BE2C (cell line): Measurements from ENCODE around the gene CXXC5.

Experiments
- DNase-seq: peaks from one replicate; pipeline ENCODE4 v3.0.0-alpha.2; 2020
- H3K27me3 ChIP-seq: fragments of 250-450 bp; sonication (Bioruptor Pico); 2 replicates; pipeline ENCODE4 v1.5.1; 2020; ENCODE audit warnings: mild to moderate bottlenecking
- H3K36me3 ChIP-seq: fragments of 250-450 bp; sonication (Bioruptor Pico); 2 replicates; pipeline ENCODE4 v1.5.1; 2020; ENCODE audit warnings: mild to moderate bottlenecking
- H3K4me1 ChIP-seq: fragments of 250-450 bp; sonication (Bioruptor Pico); 2 replicates; pipeline ENCODE4 v1.5.1; 2020
- H3K4me3 ChIP-seq: 2 replicates; pipeline ENCODE4 v1.5.1; 2011; ENCODE audit warnings: low read depth, low read length
- H3K9me3 ChIP-seq: fragments of 250-450 bp; sonication (Bioruptor Pico); 2 replicates; pipeline ENCODE4 v1.5.1; 2020
- TF ChIP-seq, protein P1 (sequence below): IDR thresholded peaks from 2 replicates; pipeline ENCODE4 v1.5.1; 2012; ENCODE audit warnings: mild to moderate bottlenecking, low read depth, low read length

CXXC5 gene

DNA sequence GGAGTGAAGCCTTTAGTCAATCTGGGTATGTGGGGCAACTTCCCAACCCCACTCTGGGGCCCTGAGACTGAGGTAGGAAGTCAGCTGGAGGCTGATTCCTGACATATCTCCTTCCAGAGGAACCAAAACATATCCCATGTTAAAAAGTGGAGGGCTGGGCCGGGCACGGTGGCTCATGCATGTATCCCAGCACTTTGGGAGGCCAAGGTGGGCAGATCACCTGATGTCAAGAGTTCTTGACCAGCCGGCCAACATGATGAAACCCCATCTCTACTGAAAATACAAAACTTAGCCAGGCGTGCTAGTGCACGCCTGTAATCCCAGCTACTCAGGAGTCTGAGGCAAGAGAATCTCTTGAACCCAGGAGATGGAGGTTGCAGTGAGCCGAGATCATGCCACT is 44.0 kb downstream of the CXXC5 start:
- DNase-seq: no peak
- TF ChIP-seq, protein P1, sequence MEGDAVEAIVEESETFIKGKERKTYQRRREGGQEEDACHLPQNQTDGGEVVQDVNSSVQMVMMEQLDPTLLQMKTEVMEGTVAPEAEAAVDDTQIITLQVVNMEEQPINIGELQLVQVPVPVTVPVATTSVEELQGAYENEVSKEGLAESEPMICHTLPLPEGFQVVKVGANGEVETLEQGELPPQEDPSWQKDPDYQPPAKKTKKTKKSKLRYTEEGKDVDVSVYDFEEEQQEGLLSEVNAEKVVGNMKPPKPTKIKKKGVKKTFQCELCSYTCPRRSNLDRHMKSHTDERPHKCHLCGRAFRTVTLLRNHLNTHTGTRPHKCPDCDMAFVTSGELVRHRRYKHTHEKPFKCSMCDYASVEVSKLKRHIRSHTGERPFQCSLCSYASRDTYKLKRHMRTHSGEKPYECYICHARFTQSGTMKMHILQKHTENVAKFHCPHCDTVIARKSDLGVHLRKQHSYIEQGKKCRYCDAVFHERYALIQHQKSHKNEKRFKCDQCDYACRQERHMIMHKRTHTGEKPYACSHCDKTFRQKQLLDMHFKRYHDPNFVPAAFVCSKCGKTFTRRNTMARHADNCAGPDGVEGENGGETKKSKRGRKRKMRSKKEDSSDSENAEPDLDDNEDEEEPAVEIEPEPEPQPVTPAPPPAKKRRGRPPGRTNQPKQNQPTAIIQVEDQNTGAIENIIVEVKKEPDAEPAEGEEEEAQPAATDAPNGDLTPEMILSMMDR: no peak
- Histone ChIP-seq H3K4me1 (peaks cover 34% of the 10 kb centered on the region), H3K27me3 (no peaks in the 10 kb centered on the region), H3K4me3 (no peak overlapping the region), H3K36me3 (no peaks in the 10 kb centered on the region; the same call in 1 of the 2 replicates), H3K9me3 (no peaks in the 10 kb centered on the region; the same call in 1 of the 2 replicates)

DNA sequence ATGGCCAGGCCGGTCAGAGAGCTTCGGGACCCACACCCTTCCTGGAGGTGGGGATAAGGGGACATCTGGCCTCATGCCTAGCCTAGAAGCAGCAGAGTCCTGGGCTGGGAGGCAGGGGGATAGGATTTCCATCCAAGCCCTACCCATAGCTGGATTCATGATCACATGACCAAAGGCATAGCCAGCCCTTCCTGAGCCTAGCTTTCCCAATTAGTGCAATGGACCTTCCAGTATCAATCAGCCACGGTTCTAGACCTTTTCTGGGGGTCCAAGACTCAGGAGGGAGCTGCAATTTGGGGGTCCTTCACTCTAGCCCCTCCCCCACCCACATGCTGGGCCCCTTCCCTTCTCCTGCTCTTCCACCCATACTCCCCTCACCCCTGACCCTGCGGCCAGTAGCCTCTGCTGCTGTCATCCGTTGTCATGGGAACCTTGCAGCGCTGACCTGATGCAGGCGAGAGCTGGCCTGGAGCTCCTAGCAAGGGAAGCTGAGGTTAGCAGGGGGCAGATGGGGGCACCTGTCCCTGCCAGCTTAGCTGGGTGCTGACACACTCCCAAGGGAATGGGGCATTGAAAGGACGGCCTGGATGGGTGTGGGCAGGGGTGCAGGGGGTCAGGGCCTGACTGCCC is 44.6 kb downstream of the CXXC5 start:
- Histone ChIP-seq H3K27me3 (no peaks in the 10 kb centered on the region), H3K36me3 (no peaks in the 10 kb centered on the region)
- TF ChIP-seq, protein P1: no peak

DNA sequence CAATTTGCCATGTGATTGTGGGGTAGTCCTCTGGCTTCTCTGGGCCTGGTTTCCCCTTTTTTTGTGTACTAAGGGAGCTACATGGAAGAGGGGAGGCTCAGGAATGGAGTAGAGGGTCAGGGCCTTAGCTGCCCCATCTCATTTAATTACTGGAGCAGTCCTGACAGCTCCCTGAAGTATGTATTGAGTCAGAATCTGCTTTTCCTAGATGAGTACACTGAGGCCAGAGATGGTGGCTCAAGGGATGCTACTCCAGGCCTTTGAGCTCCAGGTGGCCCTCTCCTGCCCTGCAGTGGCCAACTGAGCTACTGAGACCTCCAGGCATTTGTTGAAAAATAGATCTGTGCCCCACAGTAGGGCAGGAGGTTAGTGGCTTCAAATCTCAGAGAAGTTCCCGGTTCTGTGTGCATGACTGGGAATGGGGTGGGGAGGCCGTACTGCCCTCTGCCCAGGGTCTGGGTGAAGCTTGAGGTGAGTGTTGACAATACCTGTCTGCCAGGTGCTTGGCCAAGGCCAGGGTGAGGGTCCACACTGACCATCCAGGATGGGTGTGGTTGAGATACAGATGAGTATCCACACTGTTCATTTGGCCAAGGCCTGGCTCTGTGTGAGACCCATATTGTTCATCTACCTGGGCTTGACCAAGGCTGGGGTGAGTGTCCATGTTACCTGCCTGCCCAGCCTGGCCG is 45.7 kb downstream of the CXXC5 start:
- Histone ChIP-seq H3K27me3 (no peaks in the 10 kb centered on the region), H3K36me3 (no peaks in the 10 kb centered on the region), H3K9me3 (no peaks in the 10 kb centered on the region; the same call in 1 of the 2 replicates), H3K4me3 (no peak overlapping the region), H3K4me1 (peaks cover 47% of the 10 kb centered on the region)
- DNase-seq: no peak
- TF ChIP-seq, protein P1: no peak

More for the DNA sequence above, 44.6 kb downstream of the CXXC5 start:
- Histone ChIP-seq H3K4me1 (peaks cover 38% of the 10 kb centered on the region), H3K9me3 (no peaks in the 10 kb centered on the region; the same call in 1 of the 2 replicates), H3K4me3 (no peak overlapping the region)
- no peak for DNase-seq

DNA sequence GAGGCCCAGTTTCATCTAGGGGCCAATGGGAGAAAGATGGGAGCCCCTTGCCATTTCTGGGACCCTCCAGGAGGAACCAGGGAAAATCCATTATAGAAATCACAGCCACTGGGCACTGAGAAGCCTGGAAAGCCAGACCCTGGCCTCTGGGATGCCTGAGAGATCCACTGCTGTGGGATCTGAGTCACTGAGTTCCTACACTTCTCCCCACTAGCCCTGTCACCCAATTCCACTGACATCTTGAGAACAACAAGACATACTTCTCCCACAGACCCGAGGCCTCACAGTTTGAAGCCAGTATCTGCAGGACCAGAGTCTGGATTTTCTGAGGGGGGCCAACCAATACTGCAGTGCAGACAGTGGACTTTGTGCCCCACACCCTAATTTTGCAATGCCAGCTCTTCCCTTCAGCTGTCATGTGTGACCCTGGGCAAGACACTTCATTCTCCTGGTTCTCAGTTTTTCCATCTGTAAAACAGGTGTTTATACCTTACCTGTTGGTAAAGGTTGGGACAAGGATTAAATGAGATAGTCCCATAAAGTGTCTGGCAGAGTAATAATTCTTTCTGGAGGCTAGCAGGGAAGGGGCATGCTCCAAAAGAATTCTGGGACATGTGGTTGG is 46.5 kb downstream of the CXXC5 start:
- DNase-seq: no peak
- Histone ChIP-seq H3K36me3 (no peaks in the 10 kb centered on the region), H3K27me3 (no peaks in the 10 kb centered on the region), H3K4me1 (peaks cover 44% of the 10 kb centered on the region), H3K4me3 (no peak overlapping the region), H3K9me3 (no peaks in the 10 kb centered on the region; the same call in 1 of the 2 replicates)
- TF ChIP-seq, protein P1: no peak

DNA sequence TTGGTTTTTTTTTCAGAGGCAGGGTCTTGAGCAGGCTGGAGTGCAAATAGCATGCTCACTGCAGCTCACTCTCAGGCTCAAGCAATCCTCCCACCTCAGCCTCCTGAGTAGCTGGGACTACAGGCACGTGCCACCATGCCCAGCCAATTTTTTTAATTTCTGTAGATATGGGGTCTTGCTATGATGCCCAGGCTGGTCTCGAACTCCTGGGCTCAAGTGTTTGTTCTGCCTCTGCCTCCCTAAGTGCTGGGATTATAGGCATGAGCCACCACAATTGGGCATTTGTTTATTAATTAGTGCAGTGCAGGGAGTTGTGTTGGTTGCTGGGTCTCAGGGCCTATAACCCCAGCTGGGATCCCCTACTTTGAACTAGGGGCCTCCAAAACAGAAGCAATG is 47.0 kb downstream of the CXXC5 start:
- Histone ChIP-seq H3K36me3 (no peaks in the 10 kb centered on the region), H3K4me1 (peaks cover 41% of the 10 kb centered on the region), H3K4me3 (no peak overlapping the region), H3K9me3 (no peaks in the 10 kb centered on the region; the same call in 1 of the 2 replicates), H3K27me3 (no peaks in the 10 kb centered on the region)
- TF ChIP-seq, protein P1: no peak
- DNase-seq: no peak
